Loucy (cell line): Measurements from ENCODE around the gene DSCAM.

ENCODE experiments used
- H2AFZ ChIP-seq: fragments of 200-600 bp; sonication (generic); 2 replicates; pipeline ENCODE4 v1.6.0; 2016; ENCODE audit warnings: antibody characterized with exemption, mild to moderate bottlenecking, low read length, moderate library complexity
- H3F3A ChIP-seq: fragments of 200-600 bp; 2 replicates; pipeline ENCODE4 v1.6.0; 2016; ENCODE audit warnings: antibody characterized with exemption, low read depth, mild to moderate bottlenecking
- H3K27me3 ChIP-seq: fragments of 200-600 bp; sonication (generic); 2 replicates; pipeline ENCODE4 v1.6.1; 2014; ENCODE audit warnings: low read length, mild to moderate bottlenecking; ENCODE audit not compliant: insufficient read depth, poor library complexity, severe bottlenecking
- H3K36me3 ChIP-seq: fragments of 200-600 bp; sonication (generic); 2 replicates; pipeline ENCODE4 v1.6.1; 2016; ENCODE audit warnings: low read length; ENCODE audit not compliant: insufficient read depth
- H3K4me1 ChIP-seq: fragments of 200-600 bp; sonication (generic); 2 replicates; pipeline ENCODE4 v1.5.1; 2014; ENCODE audit warnings: low read length, mild to moderate bottlenecking; ENCODE audit not compliant: insufficient read depth, poor library complexity, severe bottlenecking
- H3K4me2 ChIP-seq: fragments of 200-600 bp; sonication (generic); 2 replicates; pipeline ENCODE4 v1.6.0; 2014; ENCODE audit warnings: antibody characterized with exemption, low read length, low read depth, mild to moderate bottlenecking; ENCODE audit not compliant: poor library complexity, severe bottlenecking
- H3K4me3 ChIP-seq: fragments of 200-600 bp; sonication (generic); 2 replicates; pipeline ENCODE4 v1.5.1; 2014; ENCODE audit warnings: low read length, mild to moderate bottlenecking, mixed read lengths; ENCODE audit not compliant: poor library complexity, severe bottlenecking
- H3K79me2 ChIP-seq: fragments of 200-600 bp; sonication (generic); 2 replicates; pipeline ENCODE4 v1.6.1; 2014; ENCODE audit warnings: low read length; ENCODE audit not compliant: insufficient read depth
- H3K9ac ChIP-seq: fragments of 200-600 bp; sonication (generic); 2 replicates; pipeline ENCODE4 v1.6.0; 2014; ENCODE audit warnings: mild to moderate bottlenecking, low read depth, low read length, moderate library complexity; ENCODE audit not compliant: poor library complexity, severe bottlenecking
- H3K9me2 ChIP-seq: fragments of 200-600 bp; sonication (generic); replicated peaks from 2 replicates; pipeline ENCODE4 v1.6.1; 2016; ENCODE audit warnings: low read depth, low read length, mixed read lengths
- H3K9me3 ChIP-seq: fragments of 200-600 bp; sonication (generic); 2 replicates; pipeline ENCODE4 v1.6.1; 2014; ENCODE audit warnings: mild to moderate bottlenecking, antibody characterized with exemption, low read length, low read depth; ENCODE audit not compliant: insufficient read depth
- H4K20me1 ChIP-seq: fragments of 200-600 bp; sonication (generic); 2 replicates; pipeline ENCODE4 v1.6.0; 2014; ENCODE audit warnings: antibody characterized with exemption, low read length, mild to moderate bottlenecking; ENCODE audit not compliant: insufficient read depth, poor library complexity, severe bottlenecking
- EZH2phosphoT487 ChIP-seq: fragments of 200-600 bp; IDR thresholded peaks from 2 replicates; pipeline ENCODE4 v1.6.1; 2018; ENCODE audit warnings: antibody characterized with exemption, mild to moderate bottlenecking, moderate library complexity, borderline replicate concordance
- TF ChIP-seq, protein P1 (sequence below): fragments of 200-600 bp; sonication (generic); conservative IDR thresholded peaks from 2 replicates; pipeline ENCODE4 v1.5.1; 2014; ENCODE audit warnings: mild to moderate bottlenecking, antibody characterized with exemption, low read length

DSCAM gene

DNA sequence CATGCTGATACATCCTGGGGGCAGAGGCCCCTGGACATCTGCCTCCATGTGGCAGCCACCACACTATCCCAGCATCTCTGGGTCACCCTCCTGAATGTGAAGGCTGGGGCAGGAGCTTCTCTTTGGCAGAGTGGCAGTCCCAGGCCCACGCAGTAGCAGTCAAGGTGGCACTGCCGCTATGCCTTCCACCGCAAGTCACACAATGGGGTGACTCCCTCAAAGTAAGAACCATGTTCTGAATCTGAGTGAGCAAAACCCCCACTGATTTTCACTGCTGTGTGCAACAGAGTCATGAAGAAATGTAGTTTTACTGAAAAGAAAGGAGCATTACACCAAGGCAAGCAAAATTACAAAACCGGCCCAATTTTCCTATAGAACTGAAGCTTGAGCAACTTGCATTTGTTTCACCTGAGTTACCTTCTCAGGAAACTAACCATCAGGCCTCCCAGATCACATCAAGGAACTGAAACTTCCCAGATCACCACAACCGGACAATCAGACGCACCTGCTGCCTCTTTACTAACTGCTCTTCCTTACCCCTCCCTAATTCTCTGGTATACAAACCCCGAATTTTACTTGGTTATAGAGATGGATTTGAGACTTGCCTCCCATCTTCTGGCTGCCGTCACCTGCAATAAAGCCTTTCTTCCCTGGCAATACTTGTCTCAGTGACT is 877.1 kb downstream of the DSCAM start:
- H3K4me1 ChIP-seq: no peaks in the 10 kb centered on the region
- H3K9ac ChIP-seq: no peak overlapping the region
- H3K9me3 ChIP-seq: no peaks in the 10 kb centered on the region
- no peak overlapping the region for H3K4me2 ChIP-seq
- no peaks in the 10 kb centered on the region for H4K20me1 ChIP-seq
- no peak overlapping the region for H3K4me3 ChIP-seq
- no peaks in the 10 kb centered on the region for H3K9me2 ChIP-seq
- H3F3A ChIP-seq: no peaks in the 10 kb centered on the region
- no peaks in the 10 kb centered on the region for H3K79me2 ChIP-seq
- no peaks in the 10 kb centered on the region for H3K27me3 ChIP-seq
- no peak for TF ChIP-seq EZH2phosphoT487
- TF ChIP-seq, protein P1, sequence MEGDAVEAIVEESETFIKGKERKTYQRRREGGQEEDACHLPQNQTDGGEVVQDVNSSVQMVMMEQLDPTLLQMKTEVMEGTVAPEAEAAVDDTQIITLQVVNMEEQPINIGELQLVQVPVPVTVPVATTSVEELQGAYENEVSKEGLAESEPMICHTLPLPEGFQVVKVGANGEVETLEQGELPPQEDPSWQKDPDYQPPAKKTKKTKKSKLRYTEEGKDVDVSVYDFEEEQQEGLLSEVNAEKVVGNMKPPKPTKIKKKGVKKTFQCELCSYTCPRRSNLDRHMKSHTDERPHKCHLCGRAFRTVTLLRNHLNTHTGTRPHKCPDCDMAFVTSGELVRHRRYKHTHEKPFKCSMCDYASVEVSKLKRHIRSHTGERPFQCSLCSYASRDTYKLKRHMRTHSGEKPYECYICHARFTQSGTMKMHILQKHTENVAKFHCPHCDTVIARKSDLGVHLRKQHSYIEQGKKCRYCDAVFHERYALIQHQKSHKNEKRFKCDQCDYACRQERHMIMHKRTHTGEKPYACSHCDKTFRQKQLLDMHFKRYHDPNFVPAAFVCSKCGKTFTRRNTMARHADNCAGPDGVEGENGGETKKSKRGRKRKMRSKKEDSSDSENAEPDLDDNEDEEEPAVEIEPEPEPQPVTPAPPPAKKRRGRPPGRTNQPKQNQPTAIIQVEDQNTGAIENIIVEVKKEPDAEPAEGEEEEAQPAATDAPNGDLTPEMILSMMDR: no peak
- no peaks in the 10 kb centered on the region for H3K36me3 ChIP-seq
- H2AFZ ChIP-seq: no peak overlapping the region

DNA sequence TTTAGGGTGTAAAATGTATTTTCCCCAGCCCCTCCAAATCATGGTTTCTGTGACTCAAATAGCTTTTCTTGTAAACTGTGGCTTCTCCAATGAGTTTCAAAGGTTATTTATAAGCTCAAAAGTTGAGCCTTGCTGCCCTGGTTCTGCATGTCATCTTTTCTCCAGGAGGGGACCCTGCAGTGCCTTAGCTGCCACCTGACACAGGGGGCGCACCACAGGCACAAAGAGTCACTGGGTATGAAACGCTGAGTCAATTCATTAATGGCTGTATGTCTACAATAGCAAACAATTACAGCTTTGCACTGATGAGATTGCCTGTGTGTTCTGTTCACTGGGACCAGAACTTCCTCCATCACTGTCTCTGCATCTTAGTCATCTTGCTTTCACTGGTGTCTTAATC is 878.9 kb downstream of the DSCAM start:
- H3K79me2 ChIP-seq: no peaks in the 10 kb centered on the region
- no peak overlapping the region for H3K4me3 ChIP-seq
- no peaks in the 10 kb centered on the region for H3F3A ChIP-seq
- H3K9ac ChIP-seq: no peak overlapping the region
- H3K27me3 ChIP-seq: no peaks in the 10 kb centered on the region
- no peak overlapping the region for H3K4me2 ChIP-seq
- no peaks in the 10 kb centered on the region for H3K4me1 ChIP-seq
- H2AFZ ChIP-seq: no peak overlapping the region
- no peaks in the 10 kb centered on the region for H3K36me3 ChIP-seq
- 0 out of 2 replicates have a peak, but pooled peaks cover 4% of the 10 kb centered on the region for H3K9me3 ChIP-seq
- no peaks in the 10 kb centered on the region for H4K20me1 ChIP-seq
- TF ChIP-seq EZH2phosphoT487: no peak
- TF ChIP-seq, protein P1: no peak
- H3K9me2 ChIP-seq: no peaks in the 10 kb centered on the region

DNA sequence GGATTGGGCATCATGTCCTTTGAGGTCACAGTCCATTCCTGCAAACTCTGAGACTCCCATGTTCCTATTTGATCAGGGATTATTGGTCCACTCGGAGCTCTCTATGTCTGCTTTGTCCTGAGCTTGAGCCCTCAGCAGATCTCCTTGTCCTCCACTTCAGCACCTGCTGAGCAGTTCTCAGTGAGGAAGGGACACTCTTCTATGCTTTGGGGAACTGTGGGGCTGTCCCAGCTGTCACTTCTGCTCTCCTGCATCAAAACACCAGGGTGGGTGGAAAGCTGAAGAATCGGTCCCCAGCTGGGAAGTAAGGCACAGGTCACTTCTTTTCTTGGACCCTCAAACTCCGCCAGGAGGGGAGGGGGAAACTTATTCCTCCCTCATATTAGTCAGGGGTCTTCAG is 880.2 kb downstream of the DSCAM start:
- Histone ChIP-seq H3K9me2 (no peaks in the 10 kb centered on the region), H3K79me2 (no peaks in the 10 kb centered on the region), H3K4me1 (no peaks in the 10 kb centered on the region), H3K36me3 (no peaks in the 10 kb centered on the region), H2AFZ (no peak overlapping the region), H4K20me1 (no peaks in the 10 kb centered on the region), H3K4me3 (no peak overlapping the region), H3K9me3 (0 out of 2 replicates have a peak, but pooled peaks cover 4% of the 10 kb centered on the region), H3K4me2 (no peak overlapping the region), H3K27me3 (no peaks in the 10 kb centered on the region), H3F3A (no peaks in the 10 kb centered on the region), H3K9ac (no peak overlapping the region)
- TF ChIP-seq, protein P1: no peak
- no peak for TF ChIP-seq EZH2phosphoT487
